Natural killer cell treated with Interleukin-12 subunit alpha and Interleukin-12 subunit beta and Interleukin-15 and Interleukin-18, amount 100 ng/mL, for 72 hours (primary cell): Measurements from ENCODE around the gene PPFIA4. TPM values are rescaled to one million over a fixed set of nuclear protein-coding genes. Genes with fewer than 3 reads are reported as not detected.
A peak's percentile ranks its signal among the peaks of the same experiment; 100 is the strongest.
"Not testable (repeated sequence)": the region's sequence is repeated elsewhere in the genome, so short reads cannot be mapped to it uniquely, and the experiment has no call there.

Experiments
- ATAC-seq, 2 donors: fragments of 150-1000 bp; cut with Tn5 transposase in 1 of 2; sonication (Bioruptor Pico), chemical (Tn5 transposase) in 1 of 2; 2 replicates each; pipeline ENCODE4 v1.10.0; 2021
- DNase-seq: peaks from one replicate; pipeline ENCODE4 v3.0.0; 2022; ENCODE audit warnings: low spot score
- H3K27ac Mint-ChIP-seq, 2 donors: 1 replicate in 1 of 2; 2 replicates in 1 of 2; pipeline ENCODE4 v1.8.0; 2022; ENCODE audit warnings: mixed read lengths in 2 of 2, mild to moderate bottlenecking in 1 of 2, moderate library complexity in 1 of 2
- H3K27me3 Mint-ChIP-seq, 2 donors: 1 replicate in 1 of 2; 2 replicates in 1 of 2; pipeline ENCODE4 v1.8.0; 2022; ENCODE audit warnings: mixed read lengths in 2 of 2
- H3K36me3 Mint-ChIP-seq: one replicate; pipeline ENCODE4 v1.8.0; 2022; ENCODE audit warnings: mixed read lengths
- H3K4me1 Mint-ChIP-seq, 2 donors: 1 replicate in 1 of 2; 2 replicates in 1 of 2; pipeline ENCODE4 v1.8.0; 2022; ENCODE audit warnings: low read depth in 2 of 2, mixed read lengths in 2 of 2, mild to moderate bottlenecking in 1 of 2
- H3K4me3 Mint-ChIP-seq: one replicate; pipeline ENCODE4 v1.8.0; 2022; ENCODE audit warnings: mixed read lengths
- H3K9me3 Mint-ChIP-seq: 2 replicates; pipeline ENCODE4 v1.8.0; 2022; ENCODE audit warnings: mixed read lengths
- total RNA-seq, 2 donors: library from RNA; stranded (reverse); gene quantifications; one replicate each; pipeline ENCODE4 v1.2.3, GENCODE V29; 2022

PPFIA4 gene
- total RNA-seq: 10 to 100 TPM; 19.6 to 44.7 TPM

DNA sequence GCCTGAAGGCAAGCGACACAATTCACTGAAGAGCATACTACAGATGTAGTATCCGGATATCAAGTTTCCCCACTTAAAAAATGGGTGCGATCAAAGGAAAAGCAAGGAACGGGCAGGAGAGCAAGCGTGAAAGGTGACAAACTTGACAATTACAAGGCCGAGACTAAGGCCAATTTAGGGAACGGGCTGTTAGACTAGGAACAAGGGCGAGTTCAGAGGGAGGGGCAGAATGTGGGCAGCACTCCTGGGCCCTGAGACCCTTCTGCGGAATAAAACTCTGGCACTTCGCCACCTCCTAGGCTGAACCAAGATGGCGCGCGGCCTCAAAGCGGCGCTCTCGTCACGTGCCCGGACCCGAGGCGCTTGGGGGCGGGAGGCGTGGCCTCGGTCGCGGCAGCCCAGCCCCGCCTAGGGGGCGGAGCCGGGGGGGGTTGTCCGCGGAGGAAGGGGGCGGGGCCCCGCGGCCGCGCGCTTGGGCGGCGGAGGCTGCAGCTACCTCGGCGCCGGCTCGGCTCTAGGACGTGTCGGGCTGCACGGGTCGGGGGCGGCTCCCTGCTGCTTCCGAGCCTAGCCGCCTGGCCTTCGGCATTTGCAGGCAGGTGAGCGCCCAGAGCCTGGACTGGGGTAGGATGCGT, at the start of gene PPFIA4:
TSS of gene PPFIA4 (plus strand) at position 461 of the 635 bp plus-strand sequence. CDS start 12,518 bp downstream, outside the sequence.
- peaks cover 16% of the 10 kb centered on the region for H3K36me3 Mint-ChIP-seq
- H3K27me3 Mint-ChIP-seq: peaks cover 8% of the 10 kb centered on the region in 2 donors
- ATAC-seq (peak; percentile 95 to 97), DNase-seq (peak; percentile 91)
- H3K27ac Mint-ChIP-seq: peak within 1 kb of the TSS; percentile 57 to 82
- H3K9me3 Mint-ChIP-seq: peaks cover 5% of the 10 kb centered on the region
- peak within 1 kb of the TSS; percentile 72 for H3K4me3 Mint-ChIP-seq
- H3K4me1 Mint-ChIP-seq: peaks cover 7 to 16% of the 10 kb centered on the region in 2 donors

DNA sequence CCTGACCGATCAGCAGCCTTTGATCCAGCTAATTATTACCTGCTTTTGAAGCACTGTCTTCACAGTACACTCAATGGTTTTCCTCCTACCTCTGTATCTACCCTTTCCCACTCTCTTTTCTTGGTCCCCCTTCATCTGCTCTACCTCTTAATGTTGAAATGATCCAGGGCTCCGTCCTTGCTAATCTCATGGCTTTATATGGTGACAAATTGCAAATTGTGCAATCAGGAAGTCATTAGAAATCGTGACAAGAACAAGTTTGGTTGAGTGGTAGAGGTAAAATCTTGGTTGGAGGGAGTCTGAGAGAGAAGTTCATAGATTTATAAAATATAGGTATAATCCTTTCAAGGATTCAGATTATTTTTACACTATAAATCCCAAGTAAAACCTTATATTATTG, 49.7 kb upstream of the PPFIA4 start:
- Mint-ChIP-seq H3K36me3 (no peaks in the 10 kb centered on the region), H3K4me1 (peaks cover 0 to 4% of the 10 kb centered on the region in 2 donors), H3K27ac (no peak overlapping the region), H3K4me3 (no peak overlapping the region), H3K27me3 (peaks cover 33 to 49% of the 10 kb centered on the region in 2 donors), H3K9me3 (no peaks in the 10 kb centered on the region)
- ATAC-seq (no peak), DNase-seq (no peak)

DNA sequence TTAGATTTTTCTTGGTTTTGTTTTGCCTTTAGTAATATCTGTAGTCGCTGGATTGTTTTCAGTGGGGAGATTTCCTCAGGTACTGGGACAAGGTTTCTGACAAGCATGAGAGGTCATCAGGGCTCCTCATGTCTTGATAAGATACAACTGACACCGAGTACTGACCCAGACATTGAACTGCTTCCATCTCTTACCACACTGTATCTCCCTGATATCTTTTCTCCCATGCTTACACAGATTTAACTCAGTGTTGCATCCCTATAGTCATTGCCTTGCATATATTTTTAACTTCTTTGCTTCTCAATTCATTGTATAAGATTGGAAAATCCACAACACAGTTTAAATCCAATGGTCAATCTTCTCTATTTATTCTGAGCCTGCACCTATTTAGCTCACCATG, 46.8 kb upstream of the PPFIA4 start:
- Mint-ChIP-seq H3K4me3 (no peak overlapping the region), H3K4me1 (peaks cover 0 to 4% of the 10 kb centered on the region in 2 donors), H3K36me3 (no peaks in the 10 kb centered on the region), H3K27me3 (peaks cover 31 to 45% of the 10 kb centered on the region in 2 donors), H3K27ac (no peak overlapping the region), H3K9me3 (no peaks in the 10 kb centered on the region)
- DNase-seq (no peak), ATAC-seq (no peak)

DNA sequence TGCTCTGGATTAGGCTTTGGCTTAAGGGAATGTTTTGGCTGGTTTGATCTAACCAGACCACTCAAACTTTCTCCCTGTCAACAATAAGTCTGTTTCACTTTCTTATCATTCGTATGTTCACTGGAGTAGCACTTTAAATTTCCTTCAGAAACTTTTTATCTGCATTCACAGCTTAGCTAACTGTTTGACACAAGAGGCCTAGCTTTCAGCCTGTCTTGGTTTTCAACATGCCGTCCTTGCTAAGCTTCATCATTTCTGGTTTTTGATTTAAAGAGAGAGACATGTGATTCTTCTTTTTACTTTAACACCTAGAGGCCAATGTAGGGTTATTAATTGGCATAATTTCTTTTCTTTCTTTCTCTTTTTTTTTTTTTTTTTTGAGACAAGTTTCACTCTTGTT, 44.4 kb upstream of the PPFIA4 start:
- Mint-ChIP-seq H3K27me3 (peaks cover 29 to 38% of the 10 kb centered on the region in 2 donors), H3K36me3 (no peaks in the 10 kb centered on the region), H3K4me1 (no peaks in the 10 kb centered on the region), H3K9me3 (no peaks in the 10 kb centered on the region), H3K4me3 (no peak overlapping the region), H3K27ac (no peak overlapping the region)
- DNase-seq: no peak
- ATAC-seq: no peak

DNA sequence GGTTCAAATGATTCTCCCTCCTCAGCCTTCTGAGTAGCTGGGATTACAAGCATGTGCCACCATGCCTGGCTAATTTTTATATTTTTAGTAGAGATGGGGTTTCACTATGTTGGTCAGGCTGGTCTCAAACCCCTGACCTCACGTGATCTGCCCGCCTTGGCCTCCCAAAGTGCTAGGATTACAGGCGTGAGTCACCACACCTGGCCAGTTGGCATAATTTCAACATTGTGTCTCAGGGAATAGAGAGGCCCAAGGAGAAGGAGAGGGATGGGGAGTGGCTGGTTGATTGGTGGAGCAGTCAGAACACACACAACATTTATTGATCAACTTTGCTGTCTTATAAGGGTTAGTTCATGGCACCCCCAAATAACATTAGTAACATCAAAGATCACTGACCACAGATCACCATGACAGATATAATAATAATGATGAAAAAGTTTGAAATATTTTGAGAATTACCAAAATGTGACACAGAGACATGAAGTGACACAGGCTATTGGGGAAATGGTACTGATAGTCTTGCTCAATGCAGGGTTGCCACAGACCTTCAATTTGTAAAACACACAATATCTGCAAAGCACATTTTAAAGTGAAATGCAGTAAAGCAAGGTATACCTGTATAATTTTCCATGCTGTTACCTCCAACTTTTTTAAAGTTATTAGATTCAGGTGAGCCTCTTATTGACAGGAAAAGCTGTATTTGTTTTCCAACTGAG, 43.4 kb upstream of the PPFIA4 start:
- no peaks in the 10 kb centered on the region for H3K4me1 Mint-ChIP-seq
- DNase-seq (no peak), ATAC-seq (no peak)
- no peak overlapping the region for H3K4me3 Mint-ChIP-seq
- no peak overlapping the region for H3K27ac Mint-ChIP-seq
- no peaks in the 10 kb centered on the region for H3K36me3 Mint-ChIP-seq
- H3K9me3 Mint-ChIP-seq: no peaks in the 10 kb centered on the region
- peaks cover 21 to 33% of the 10 kb centered on the region in 2 donors for H3K27me3 Mint-ChIP-seq

DNA sequence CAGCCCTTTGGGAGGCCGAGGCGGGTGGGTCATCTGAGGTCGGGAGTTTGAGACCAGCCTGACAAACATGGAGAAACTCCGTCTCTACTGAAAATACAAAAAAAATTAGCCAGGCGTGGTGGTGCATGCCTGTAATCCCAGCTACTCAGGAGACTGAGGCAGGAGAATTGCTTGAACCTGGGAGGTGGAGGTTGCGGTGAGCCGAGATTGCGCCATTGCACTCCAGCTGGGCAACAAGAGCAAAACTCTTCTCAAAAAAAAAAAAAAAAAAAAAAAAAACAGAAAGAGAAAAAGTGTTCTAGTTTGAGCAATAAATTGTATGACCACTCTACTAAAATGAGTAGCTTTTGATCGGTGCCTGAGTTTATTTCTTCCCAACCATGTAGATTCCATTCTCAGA, 40.2 kb upstream of the PPFIA4 start:
- H3K4me1 Mint-ChIP-seq, ATAC-seq, H3K9me3 Mint-ChIP-seq, H3K36me3 Mint-ChIP-seq, H3K27me3 Mint-ChIP-seq, DNase-seq, H3K27ac Mint-ChIP-seq, H3K4me3 Mint-ChIP-seq: not testable (repeated sequence)

DNA sequence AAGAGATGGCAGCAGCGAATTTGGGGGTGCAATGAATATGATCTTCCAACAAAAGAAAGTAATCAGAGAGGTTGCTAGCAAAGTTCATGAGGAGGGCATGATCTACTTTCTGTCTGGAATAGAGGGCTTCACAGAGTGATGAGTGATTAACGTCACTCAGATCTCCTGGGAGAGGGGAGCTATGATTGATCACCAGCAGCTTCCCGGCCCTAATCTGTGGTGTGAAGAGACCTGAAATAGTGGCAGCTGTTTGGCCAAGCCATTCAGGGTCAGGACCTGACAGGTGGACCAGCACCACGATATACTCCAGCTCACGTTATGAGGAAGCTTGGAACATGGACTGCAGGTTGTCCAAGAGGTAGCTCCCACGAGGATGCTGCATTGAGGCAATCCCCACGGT, 39.0 kb upstream of the PPFIA4 start:
- ATAC-seq (no peak), DNase-seq (no peak)
- no peaks in the 10 kb centered on the region for H3K4me1 Mint-ChIP-seq
- H3K4me3 Mint-ChIP-seq: no peak overlapping the region
- peaks cover 13 to 19% of the 10 kb centered on the region in 2 donors for H3K27me3 Mint-ChIP-seq
- no peak overlapping the region for H3K27ac Mint-ChIP-seq
- H3K9me3 Mint-ChIP-seq: no peaks in the 10 kb centered on the region
- H3K36me3 Mint-ChIP-seq: no peaks in the 10 kb centered on the region

DNA sequence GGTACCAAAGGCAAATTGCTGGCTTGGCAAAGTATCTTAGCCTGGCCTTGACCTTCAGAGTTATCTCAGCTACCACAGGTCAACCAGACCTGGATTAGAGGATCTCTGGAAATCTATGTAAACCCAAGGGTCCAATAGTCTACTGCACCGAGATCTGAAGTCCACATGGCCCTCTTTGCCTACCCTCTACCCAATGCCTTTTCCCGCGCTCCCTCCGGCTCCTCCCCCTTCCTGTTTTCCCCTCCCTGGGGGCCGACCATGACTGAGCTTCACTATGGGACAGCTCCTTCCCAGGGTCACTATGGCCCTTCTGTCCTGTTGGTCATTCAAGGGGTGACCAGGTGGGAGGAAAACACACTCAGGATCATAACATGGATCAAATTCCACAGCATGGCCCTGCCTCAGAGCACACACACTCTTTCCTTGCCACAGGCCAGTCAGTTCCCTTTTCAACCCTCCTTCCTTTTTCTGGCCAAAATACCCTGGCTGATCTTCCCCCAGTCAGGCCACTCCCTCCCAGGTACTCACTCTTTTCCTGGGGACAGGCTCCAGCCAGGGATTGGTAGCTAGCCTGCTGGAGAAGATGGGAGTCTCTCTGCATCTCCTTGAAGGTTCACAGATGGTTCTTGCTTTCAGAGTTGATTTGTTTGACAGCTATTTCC, 38.2 kb upstream of the PPFIA4 start:
- H3K9me3 Mint-ChIP-seq: no peaks in the 10 kb centered on the region
- H3K27me3 Mint-ChIP-seq: peaks cover 13 to 27% of the 10 kb centered on the region in 2 donors
- no peaks in the 10 kb centered on the region for H3K36me3 Mint-ChIP-seq
- DNase-seq (no peak), ATAC-seq (no peak)
- H3K4me1 Mint-ChIP-seq: no peaks in the 10 kb centered on the region
- H3K27ac Mint-ChIP-seq: no peak overlapping the region
- no peak overlapping the region for H3K4me3 Mint-ChIP-seq

DNA sequence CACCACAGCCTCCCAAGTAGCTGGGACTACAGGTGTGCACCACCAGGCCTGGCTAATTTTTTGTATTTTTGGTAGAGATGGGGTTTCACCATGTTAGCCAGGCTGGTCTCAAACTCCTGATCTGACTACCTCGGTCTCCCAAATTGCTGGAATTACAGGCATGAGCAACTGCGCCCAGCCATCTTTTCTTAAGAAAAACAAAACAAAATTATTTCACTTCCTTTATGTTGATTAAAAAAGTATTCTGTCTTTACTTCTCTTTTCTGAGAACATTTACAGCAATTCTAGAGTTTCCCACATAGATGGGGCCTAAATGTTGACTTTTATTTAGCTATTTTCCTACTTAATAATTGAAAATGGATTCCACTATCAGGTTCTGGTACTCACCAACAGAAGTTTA, 36.4 kb upstream of the PPFIA4 start:
- no peak overlapping the region for H3K27ac Mint-ChIP-seq
- no peaks in the 10 kb centered on the region for H3K9me3 Mint-ChIP-seq
- H3K36me3 Mint-ChIP-seq: no peaks in the 10 kb centered on the region
- no peaks in the 10 kb centered on the region for H3K4me1 Mint-ChIP-seq
- no peak overlapping the region for H3K4me3 Mint-ChIP-seq
- H3K27me3 Mint-ChIP-seq: peaks cover 17 to 41% of the 10 kb centered on the region in 2 donors
- ATAC-seq: no peak
- DNase-seq: no peak

DNA sequence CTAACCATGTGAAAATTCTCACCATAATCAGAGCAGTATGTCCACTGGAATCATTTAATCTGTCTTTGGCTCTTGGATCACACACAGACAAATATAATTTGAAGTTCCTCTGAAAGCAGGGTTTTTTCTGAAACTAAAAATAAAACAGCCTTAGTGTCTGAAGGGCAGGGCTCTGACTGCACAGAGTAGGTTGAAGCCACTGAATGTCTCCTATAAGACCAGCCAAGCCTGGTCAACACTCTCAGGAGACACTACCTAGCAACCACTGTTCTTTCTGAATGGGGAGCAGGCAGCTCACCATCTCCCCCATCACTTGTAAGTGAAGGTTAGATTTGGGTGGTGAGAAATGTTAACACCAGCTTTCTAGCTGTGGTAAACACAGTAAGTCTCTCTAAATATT, 35.2 kb upstream of the PPFIA4 start:
- H3K36me3 Mint-ChIP-seq: no peaks in the 10 kb centered on the region

DNA sequence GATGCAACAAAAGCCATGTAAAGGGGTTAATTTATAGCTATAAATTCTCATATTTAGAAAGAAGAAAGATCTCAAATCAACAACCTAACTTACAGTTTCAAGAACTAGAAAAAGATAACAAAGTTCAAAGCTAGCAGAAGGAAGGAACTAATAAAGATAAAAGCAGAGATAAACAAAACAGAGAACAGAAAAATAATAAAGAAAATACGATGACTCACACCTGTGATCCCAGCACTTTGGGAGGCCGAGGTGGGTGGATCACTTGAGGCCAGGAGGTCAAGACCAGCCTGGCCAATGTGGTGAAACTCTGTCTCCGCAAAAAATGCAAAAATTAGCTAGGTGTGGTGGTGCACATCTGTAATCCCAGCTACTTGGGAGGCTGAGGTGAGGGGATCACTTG, 31.5 kb upstream of the PPFIA4 start:
- H3K4me3 Mint-ChIP-seq: no peak overlapping the region
- ATAC-seq (no peak), DNase-seq (no peak)
- peaks cover 34 to 62% of the 10 kb centered on the region in 2 donors for H3K27me3 Mint-ChIP-seq
- H3K4me1 Mint-ChIP-seq: peaks cover 8 to 9% of the 10 kb centered on the region in 2 donors
- no peaks in the 10 kb centered on the region for H3K9me3 Mint-ChIP-seq
- H3K27ac Mint-ChIP-seq: no peak overlapping the region
- H3K36me3 Mint-ChIP-seq: no peaks in the 10 kb centered on the region

More for the DNA sequence above, 35.2 kb upstream of the PPFIA4 start:
- H3K27ac Mint-ChIP-seq: no peak overlapping the region
- H3K4me1 Mint-ChIP-seq: no peaks in the 10 kb centered on the region
- H3K9me3 Mint-ChIP-seq: no peaks in the 10 kb centered on the region
- no peak for ATAC-seq
- no peak for DNase-seq
- H3K27me3 Mint-ChIP-seq: peaks cover 29 to 54% of the 10 kb centered on the region in 2 donors
- no peak overlapping the region for H3K4me3 Mint-ChIP-seq

DNA sequence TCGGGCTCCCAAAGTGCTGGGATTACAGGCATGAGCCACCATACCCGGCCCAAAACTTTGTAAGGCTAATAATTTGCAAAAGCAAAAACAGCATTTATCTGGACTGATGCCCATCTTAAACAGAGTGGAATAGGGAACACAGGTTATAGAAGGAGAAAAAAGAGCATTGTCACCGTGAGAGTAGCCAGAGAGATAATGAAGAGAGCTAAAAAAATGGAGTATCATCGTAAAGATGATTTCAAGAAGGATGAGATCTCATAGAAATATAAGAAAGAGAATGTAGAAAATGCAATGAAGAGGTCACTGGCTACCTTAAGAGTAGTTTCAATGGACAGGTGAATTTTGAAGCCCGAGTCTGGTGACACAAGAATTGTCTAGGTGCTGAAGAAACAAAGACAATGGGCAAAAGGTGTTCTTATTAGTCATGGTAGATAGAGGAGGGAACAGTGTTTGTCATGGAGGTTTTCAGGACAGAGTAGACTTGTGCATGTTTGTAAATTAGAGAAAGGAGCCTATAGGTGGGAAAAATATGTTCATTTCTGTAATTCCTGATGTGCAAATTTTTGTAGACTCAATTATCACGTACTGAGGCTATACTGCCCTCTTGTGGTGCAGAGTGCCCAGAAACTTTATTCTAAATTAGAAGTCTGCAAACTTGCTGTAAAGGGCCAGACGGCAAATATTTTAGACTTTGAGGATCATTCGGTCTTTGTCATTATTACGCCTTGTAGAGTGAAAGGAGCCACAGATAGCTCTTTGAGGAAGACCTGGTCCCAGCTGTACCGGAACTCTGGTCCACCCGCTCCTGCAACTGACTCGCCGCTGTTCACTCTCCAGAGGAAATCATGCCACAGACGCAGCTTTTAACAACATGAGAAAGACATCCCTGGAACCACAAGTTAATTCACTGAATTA, 27.2 kb upstream of the PPFIA4 start:
- H3K9me3 Mint-ChIP-seq: no peaks in the 10 kb centered on the region
- no peak for DNase-seq
- ATAC-seq: peak in 1 of 2 donors; percentile 36
- H3K27ac Mint-ChIP-seq: no peak overlapping the region
- peaks cover 26 to 38% of the 10 kb centered on the region in 2 donors for H3K27me3 Mint-ChIP-seq
- H3K4me1 Mint-ChIP-seq: peaks cover 9% of the 10 kb centered on the region in 2 donors
- H3K4me3 Mint-ChIP-seq: peak overlapping the region; percentile 12
- no peaks in the 10 kb centered on the region for H3K36me3 Mint-ChIP-seq

DNA sequence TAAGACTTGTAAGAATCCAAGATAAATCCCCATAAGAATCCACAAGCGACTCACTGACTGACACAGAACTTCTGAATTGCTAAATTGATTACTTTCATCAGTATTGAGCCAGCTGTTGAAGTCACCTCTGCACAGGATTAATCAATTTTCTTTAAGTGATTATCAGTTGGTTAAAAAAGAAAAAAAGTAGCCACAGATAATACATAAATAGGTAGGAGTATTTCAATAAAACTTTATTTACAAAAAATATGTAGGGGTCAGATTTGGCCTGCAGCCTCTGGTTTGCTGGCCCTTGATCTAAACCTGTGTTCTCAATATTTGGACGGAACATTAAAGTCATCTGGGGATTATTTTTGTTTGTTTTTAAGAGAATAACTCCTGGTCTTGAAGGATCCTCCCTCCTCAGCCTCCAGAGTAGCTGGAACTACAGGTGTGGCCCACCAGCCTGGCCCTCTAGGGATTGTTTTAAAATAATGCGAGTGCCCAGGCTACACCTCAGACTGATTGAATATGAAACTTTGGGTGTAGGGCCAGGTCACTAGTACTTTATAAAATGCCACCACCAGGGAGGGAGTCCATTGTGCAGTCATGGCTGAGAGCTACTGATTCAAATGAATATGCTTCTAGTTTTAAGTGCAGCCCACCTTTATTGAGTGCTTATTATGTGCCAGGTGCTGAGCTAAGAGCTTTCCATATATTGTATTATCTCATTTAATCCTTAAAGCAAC, 25.9 kb upstream of the PPFIA4 start:
- Mint-ChIP-seq H3K27ac (no peak overlapping the region), H3K27me3 (peaks cover 17 to 26% of the 10 kb centered on the region in 2 donors), H3K36me3 (no peaks in the 10 kb centered on the region), H3K4me1 (peaks cover 9% of the 10 kb centered on the region in 2 donors), H3K9me3 (no peaks in the 10 kb centered on the region), H3K4me3 (no peak overlapping the region)
- DNase-seq (no peak), ATAC-seq (no peak)
